Suprapubic skin (tissue), 4 donors: Measurements from ENCODE around the gene S100A12. TPM values are rescaled to one million over a fixed set of nuclear protein-coding genes. Genes with fewer than 3 reads are reported as not detected.
"Not testable (repeated sequence)": the region's sequence is repeated elsewhere in the genome, so short reads cannot be mapped to it uniquely, and the experiment has no call there.

Experiments used
- DNase-seq, 2 donors: peaks; one replicate each; pipeline ENCODE4 v3.0.0-alpha.2; 2019; ENCODE audit warnings: low spot score in 2 of 2
- H3K27ac ChIP-seq: fragments of 200-600 bp; sonication (generic); one replicate; pipeline ENCODE4 v1.5.1; 2019
- H3K27me3 ChIP-seq: fragments of 200-600 bp; sonication (generic); one replicate; pipeline ENCODE4 v1.5.1; 2019
- H3K36me3 ChIP-seq: fragments of 200-600 bp; sonication (generic); one replicate; pipeline ENCODE4 v1.5.1; 2019
- H3K4me1 ChIP-seq: fragments of 200-600 bp; sonication (generic); one replicate; pipeline ENCODE4 v1.5.1; 2019
- H3K4me3 ChIP-seq: fragments of 200-600 bp; sonication (generic); one replicate; pipeline ENCODE4 v1.5.1; 2019; ENCODE audit warnings: mild to moderate bottlenecking
- H3K9me3 ChIP-seq: fragments of 200-600 bp; sonication (generic); one replicate; pipeline ENCODE4 v1.5.1; 2019
- CTCF ChIP-seq, 2 donors: fragments of 200-600 bp in 1 of 2; fragments of 450-650 bp in 1 of 2; sonication (generic) in 1 of 2; IDR thresholded peaks; one replicate each; pipeline ENCODE4 v1.5.1; 2016 to 2019; ENCODE audit warnings: antibody characterized with exemption in 2 of 2, mild to moderate bottlenecking in 1 of 2, moderate library complexity in 1 of 2
- EP300 ChIP-seq: sonication (generic); formaldehyde crosslinking; IDR thresholded peaks from one replicate; pipeline ENCODE4 v1.6.1; 2017; ENCODE audit warnings: antibody characterized with exemption
- POLR2A ChIP-seq, 2 donors: fragments of 450-650 bp; IDR thresholded peaks; one replicate each; pipeline ENCODE4 v1.6.1; 2017; ENCODE audit warnings: antibody characterized with exemption in 2 of 2, mild to moderate bottlenecking in 2 of 2, moderate library complexity in 2 of 2
- POLR2AphosphoS5 ChIP-seq, 3 donors: sonication (generic); formaldehyde crosslinking; IDR thresholded peaks; one replicate each; pipeline ENCODE4 v1.6.1; 2017; ENCODE audit warnings: antibody characterized with exemption in 3 of 3
- WGBS: methylation state at CpG from one replicate; pipeline ENCODE4 v1.1.5; 2018; 5-methylcytosine and 5-hydroxymethylcytosine counted together
- total RNA-seq, 4 donors: library from RNA; depleted of rRNA; stranded (reverse); fragments of >200 nt; gene quantifications; one replicate each; pipeline ENCODE4 v1.1.0, GENCODE V29; 2016

The S100A12 gene
- total RNA-seq, 4 donors from 2014 or later, result not detected

GRCh38 chr1:153415850-153416570 is 40.6 kb upstream of the S100A12 start, which contains the start of gene S100A7A:
Gene S100A7A, plus strand, starts transcription at chr1:153416520. Its CDS starts 1,563 bp downstream, at chr1:153418083.
- DNase-seq, result no peak
- H3K27ac ChIP-seq, result no peak within 1 kb of the TSS
- WGBS, result 55% methylated on average over 6 of the region's 6 CpGs

GRCh38 chr1:153413961-153414360 is 38.5 kb upstream of the S100A12 start:
- H3K27ac ChIP-seq, H3K4me1 ChIP-seq, H3K9me3 ChIP-seq, DNase-seq, H3K27me3 ChIP-seq, H3K4me3 ChIP-seq, H3K36me3 ChIP-seq: not testable (repeated sequence)

More at GRCh38 chr1:153415850-153416570, 40.6 kb upstream of the S100A12 start, which contains the start of gene S100A7A:
- TF ChIP-seq POLR2A (IDR thresholded peaks at IDR 0.05), result no peak
- TF ChIP-seq EP300, result no peak
- no peak for TF ChIP-seq CTCF (IDR thresholded peaks at IDR 0.05)
- TF ChIP-seq POLR2AphosphoS5 (IDR thresholded peaks at IDR 0.05), result no peak
- no peaks in the 10 kb centered on the region for H3K4me1 ChIP-seq
- H3K36me3 ChIP-seq, result no peaks in the 10 kb centered on the region
- H3K9me3 ChIP-seq, result no peaks in the 10 kb centered on the region
- no peak within 1 kb of the TSS for H3K4me3 ChIP-seq
- peaks cover 7% of the 10 kb centered on the region for H3K27me3 ChIP-seq

- not testable (repeated sequence) for H3K36me3 ChIP-seq, DNase-seq, H3K27ac ChIP-seq, H3K9me3 ChIP-seq, H3K4me1 ChIP-seq, H3K4me3 ChIP-seq
- peaks cover 16% of the 10 kb centered on the region for H3K27me3 ChIP-seq
- WGBS, result 62% methylated on average over 4 of the region's 11 CpGs
Measured at GRCh38 chr1:153407274-153407673, 31.9 kb upstream of the S100A12 start.

- H3K9me3 ChIP-seq, H3K4me3 ChIP-seq, H3K4me1 ChIP-seq, DNase-seq, H3K27ac ChIP-seq, H3K36me3 ChIP-seq: not testable (repeated sequence)
- WGBS, result 85% methylated on average over 4 of the region's 6 CpGs
- peaks cover 16% of the 10 kb centered on the region for H3K27me3 ChIP-seq
Measured at GRCh38 chr1:153405825-153406599, 30.6 kb upstream of the S100A12 start.

- H3K27ac ChIP-seq, result no peak overlapping the region
- TF ChIP-seq CTCF (IDR thresholded peaks at IDR 0.05) (peak; percentile 5 to 57), POLR2A (IDR thresholded peaks at IDR 0.05) (no peak)
- H3K36me3 ChIP-seq, result no peaks in the 10 kb centered on the region
- H3K27me3 ChIP-seq, result peaks cover 16% of the 10 kb centered on the region
- no peaks in the 10 kb centered on the region for H3K4me1 ChIP-seq
- 43% methylated on average over 12 of the region's 15 CpGs for WGBS
- DNase-seq, result no peak
- no peaks in the 10 kb centered on the region for H3K9me3 ChIP-seq
- no peak overlapping the region for H3K4me3 ChIP-seq
Measured at GRCh38 chr1:153404768-153405167, 29.3 kb upstream of the S100A12 start.

GRCh38 chr1:153404086-153404635 is 28.7 kb upstream of the S100A12 start:
- peaks cover 16% of the 10 kb centered on the region for H3K27me3 ChIP-seq
- H3K4me1 ChIP-seq, result no peaks in the 10 kb centered on the region
- TF ChIP-seq POLR2A (IDR thresholded peaks at IDR 0.05) (no peak), EP300 (no peak)
- 92% methylated on average over 5 of the region's 7 CpGs for WGBS
- H3K27ac ChIP-seq, result no peak overlapping the region
- no peak overlapping the region for H3K4me3 ChIP-seq
- no peak for DNase-seq
- H3K36me3 ChIP-seq, result no peaks in the 10 kb centered on the region
- no peaks in the 10 kb centered on the region for H3K9me3 ChIP-seq

GRCh38 chr1:153403421-153404085 is 28.1 kb upstream of the S100A12 start:
- no peak overlapping the region for H3K27ac ChIP-seq
- H3K9me3 ChIP-seq, result no peaks in the 10 kb centered on the region
- TF ChIP-seq EP300 (no peak), POLR2AphosphoS5 (IDR thresholded peaks at IDR 0.05) (no peak), POLR2A (IDR thresholded peaks at IDR 0.05) (no peak), CTCF (IDR thresholded peaks at IDR 0.05) (no peak)
- H3K36me3 ChIP-seq, result no peaks in the 10 kb centered on the region
- no peak overlapping the region for H3K4me3 ChIP-seq
- H3K27me3 ChIP-seq, result peaks cover 16% of the 10 kb centered on the region
- 88% methylated on average over 11 of the region's 11 CpGs for WGBS
- no peak for DNase-seq
- H3K4me1 ChIP-seq, result no peaks in the 10 kb centered on the region
